Heart left ventricle (tissue), 13 donors: ENCODE results near the gene RPS2.

Experiments used
- POLR2A ChIP-seq, 2 donors: fragments of 450-650 bp; IDR thresholded peaks; one replicate each; pipeline ENCODE4 v1.6.1; 2017; ENCODE audit warnings: antibody characterized with exemption in 2 of 2, mild to moderate bottlenecking in 2 of 2, moderate library complexity in 2 of 2
- TF ChIP-seq, protein P1 (sequence below), 12 donors: fragments of 200-600 bp; sonication (generic) in 4 of 12; IDR thresholded peaks; one replicate each; pipeline versions ENCODE4 v1.5.0 to v1.8.0; 2018 to 2022; ENCODE audit warnings: antibody characterized with exemption in 12 of 12, mild to moderate bottlenecking in 5 of 12
- donor health status: ischemic (EF 13 %, LVEDD 7.1; RV severe dilation, severe dysfunction).
- donor health status: DM: no; HTN: yes; CAD: no.
- donor health status: DM: no; HTN: no; CAD: no.
- donor health status: ischemic (EF 25% LVEDD 6.9; RV normal size, moderate dysfunction).
- donor health status: ischemic (EF 25% LVEDD 5.7; RV mildly dilated, moderate dysfunction).
- donor health status: ischemic (EF 35%, LVEDD 5.7; RV mildly dilated, moderate dysfunction).
- donor health status: nonischemic (EF 11% LVEDD 7.7; RV severe dilation, severe dysfunction).
- donor health status: DM: yes; HTN: yes; CAD: no.
- donor health status: PGD.
- donor health status: ischemic (EF 29% LVEDD 5.4; RV normal size, mild dysfunction).
- donor health status: nonischemic (EF 23%, LVEDD 6.1; RV moderate dilation, normal function).

GRCh38 chr16:1924095-1924494, 40.5 kb downstream of the RPS2 start:
- TF ChIP-seq, protein P1, sequence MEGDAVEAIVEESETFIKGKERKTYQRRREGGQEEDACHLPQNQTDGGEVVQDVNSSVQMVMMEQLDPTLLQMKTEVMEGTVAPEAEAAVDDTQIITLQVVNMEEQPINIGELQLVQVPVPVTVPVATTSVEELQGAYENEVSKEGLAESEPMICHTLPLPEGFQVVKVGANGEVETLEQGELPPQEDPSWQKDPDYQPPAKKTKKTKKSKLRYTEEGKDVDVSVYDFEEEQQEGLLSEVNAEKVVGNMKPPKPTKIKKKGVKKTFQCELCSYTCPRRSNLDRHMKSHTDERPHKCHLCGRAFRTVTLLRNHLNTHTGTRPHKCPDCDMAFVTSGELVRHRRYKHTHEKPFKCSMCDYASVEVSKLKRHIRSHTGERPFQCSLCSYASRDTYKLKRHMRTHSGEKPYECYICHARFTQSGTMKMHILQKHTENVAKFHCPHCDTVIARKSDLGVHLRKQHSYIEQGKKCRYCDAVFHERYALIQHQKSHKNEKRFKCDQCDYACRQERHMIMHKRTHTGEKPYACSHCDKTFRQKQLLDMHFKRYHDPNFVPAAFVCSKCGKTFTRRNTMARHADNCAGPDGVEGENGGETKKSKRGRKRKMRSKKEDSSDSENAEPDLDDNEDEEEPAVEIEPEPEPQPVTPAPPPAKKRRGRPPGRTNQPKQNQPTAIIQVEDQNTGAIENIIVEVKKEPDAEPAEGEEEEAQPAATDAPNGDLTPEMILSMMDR (IDR thresholded peaks at IDR 0.05): no peak
- no peak for TF ChIP-seq POLR2A (IDR thresholded peaks at IDR 0.05)
